ENCODE measurements around the gene STN1. TPM values are rescaled to one million over a fixed set of nuclear protein-coding genes. Genes with fewer than 3 reads are reported as not detected.

Gene STN1
- total RNA-seq, 1 experiment from 2014 or later: 35.0 TPM

DNA sequence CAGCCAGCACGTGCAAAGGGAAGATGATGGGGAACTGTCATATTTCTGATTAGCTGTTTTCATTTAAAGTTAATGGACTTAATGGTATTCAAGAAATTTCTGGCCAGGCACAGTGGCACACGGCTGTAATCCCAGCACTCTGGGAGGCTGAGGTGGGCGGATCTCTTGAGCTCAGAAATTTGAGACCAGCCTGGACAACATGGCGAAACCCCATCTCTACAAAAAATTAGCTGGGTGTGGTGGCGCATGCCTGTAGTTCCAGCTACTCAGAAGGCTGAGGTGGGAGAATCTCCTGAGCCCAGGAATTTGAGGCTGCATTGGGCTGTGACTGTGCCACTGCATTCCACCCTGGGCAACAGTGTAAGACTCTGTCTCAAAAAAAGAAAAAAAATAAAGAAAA lies 18.7 kb downstream of the STN1 start:
- no peak overlapping the region for H3K27ac ChIP-seq (ENCODE audit: low read length)
- H2AFZ ChIP-seq (ENCODE audit: low read length): no peak overlapping the region
- H4K20me1 ChIP-seq (ENCODE audit: insufficient read depth, low read depth, low read length): no peaks in the 10 kb centered on the region
- no peaks in the 10 kb centered on the region for H3K4me1 ChIP-seq (ENCODE audit: low read length)
- no peaks in the 10 kb centered on the region for H3K9me2 ChIP-seq (replicated peaks; ENCODE audit: insufficient read depth, low read length)
- no peak for DNase-seq
- H3K4me3 ChIP-seq (ENCODE audit: low read length): no peak overlapping the region
- no peak overlapping the region for H3K9ac ChIP-seq (ENCODE audit: low read length)
- no peaks in the 10 kb centered on the region for H3K79me2 ChIP-seq (ENCODE audit: low read length)
- H3K9me3 ChIP-seq (ENCODE audit: low read length): no peaks in the 10 kb centered on the region
- no peaks in the 10 kb centered on the region for H3K27me3 ChIP-seq (ENCODE audit: low read length)
- peaks cover 14% of the 10 kb centered on the region for H3K36me3 ChIP-seq (ENCODE audit: insufficient read depth, low read length)
- H3K4me2 ChIP-seq (ENCODE audit: low read depth, low read length, poor library complexity, severe bottlenecking): no peak overlapping the region

- Histone ChIP-seq H3K4me2 (ENCODE audit: low read depth, low read length, poor library complexity, severe bottlenecking) (no peak overlapping the region), H4K20me1 (ENCODE audit: insufficient read depth, low read depth, low read length) (no peaks in the 10 kb centered on the region), H3K79me2 (ENCODE audit: low read length) (no peaks in the 10 kb centered on the region), H3K4me3 (ENCODE audit: low read length) (no peak overlapping the region), H3K36me3 (ENCODE audit: insufficient read depth, low read length) (peaks cover 4% of the 10 kb centered on the region), H2AFZ (ENCODE audit: low read length) (no peak overlapping the region), H3K27ac (ENCODE audit: low read length) (no peak overlapping the region), H3K9me3 (ENCODE audit: low read length) (no peaks in the 10 kb centered on the region), H3K9ac (ENCODE audit: low read length) (no peak overlapping the region), H3K27me3 (ENCODE audit: low read length) (no peaks in the 10 kb centered on the region), H3K4me1 (ENCODE audit: low read length) (no peaks in the 10 kb centered on the region), H3K9me2 (replicated peaks; ENCODE audit: insufficient read depth, low read length) (no peaks in the 10 kb centered on the region)
- no peak for DNase-seq
Measured at GRCh38 chr10:103897241-103897774, 20.7 kb downstream of the STN1 start.

- Histone ChIP-seq H3K79me2 (ENCODE audit: low read length) (no peaks in the 10 kb centered on the region), H4K20me1 (ENCODE audit: insufficient read depth, low read depth, low read length) (no peaks in the 10 kb centered on the region), H3K4me2 (ENCODE audit: low read depth, low read length, poor library complexity, severe bottlenecking) (no peak overlapping the region), H3K9me3 (ENCODE audit: low read length) (no peaks in the 10 kb centered on the region), H3K27ac (ENCODE audit: low read length) (no peak overlapping the region), H3K4me3 (ENCODE audit: low read length) (no peak overlapping the region), H3K9ac (ENCODE audit: low read length) (no peak overlapping the region), H3K9me2 (replicated peaks; ENCODE audit: insufficient read depth, low read length) (no peaks in the 10 kb centered on the region), H3K27me3 (ENCODE audit: low read length) (no peaks in the 10 kb centered on the region), H2AFZ (ENCODE audit: low read length) (no peak overlapping the region), H3K4me1 (ENCODE audit: low read length) (no peaks in the 10 kb centered on the region), H3K36me3 (ENCODE audit: insufficient read depth, low read length) (peaks cover 4% of the 10 kb centered on the region)
- no peak for DNase-seq
Measured at GRCh38 chr10:103896225-103896624, 21.8 kb downstream of the STN1 start.

- no peaks in the 10 kb centered on the region for H3K9me2 ChIP-seq (replicated peaks; ENCODE audit: insufficient read depth, low read length)
- no peaks in the 10 kb centered on the region for H4K20me1 ChIP-seq (ENCODE audit: insufficient read depth, low read depth, low read length)
- no peaks in the 10 kb centered on the region for H3K79me2 ChIP-seq (ENCODE audit: low read length)
- no peaks in the 10 kb centered on the region for H3K4me1 ChIP-seq (ENCODE audit: low read length)
- peaks cover 4% of the 10 kb centered on the region for H3K36me3 ChIP-seq (ENCODE audit: insufficient read depth, low read length)
- H3K27ac ChIP-seq (ENCODE audit: low read length): no peak overlapping the region
- no peak for DNase-seq
- H3K4me3 ChIP-seq (ENCODE audit: low read length): no peak overlapping the region
- no peaks in the 10 kb centered on the region for H3K9me3 ChIP-seq (ENCODE audit: low read length)
- H3K9ac ChIP-seq (ENCODE audit: low read length): no peak overlapping the region
- H3K27me3 ChIP-seq (ENCODE audit: low read length): no peaks in the 10 kb centered on the region
- H3K4me2 ChIP-seq (ENCODE audit: low read depth, low read length, poor library complexity, severe bottlenecking): no peak overlapping the region
- H2AFZ ChIP-seq (ENCODE audit: low read length): no peak overlapping the region
Measured at GRCh38 chr10:103895411-103896186, 22.4 kb downstream of the STN1 start.

DNA sequence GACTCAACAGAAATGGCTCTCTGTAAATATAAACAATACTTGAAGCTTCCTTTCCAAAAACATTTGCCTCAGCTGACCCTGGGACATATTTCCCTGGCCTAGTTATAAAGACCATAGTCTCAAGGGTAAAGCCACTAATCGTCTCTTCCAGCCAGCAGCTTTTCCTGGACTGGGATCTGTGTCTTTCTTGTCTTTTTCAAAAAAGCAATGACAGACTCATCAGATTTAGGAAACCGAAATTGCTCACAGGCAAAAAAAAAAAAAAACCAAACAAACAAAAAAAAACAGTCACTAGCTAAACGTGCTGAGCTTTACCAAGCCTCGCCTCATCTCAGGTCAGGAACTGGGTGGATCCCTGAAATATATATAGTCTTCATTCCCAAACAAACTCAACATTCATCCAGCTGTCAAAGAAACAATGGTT lies 23.5 kb downstream of the STN1 start:
- Histone ChIP-seq H3K4me2 (ENCODE audit: low read depth, low read length, poor library complexity, severe bottlenecking) (no peak overlapping the region), H3K27ac (ENCODE audit: low read length) (no peak overlapping the region), H3K4me1 (ENCODE audit: low read length) (no peaks in the 10 kb centered on the region), H3K9ac (ENCODE audit: low read length) (no peak overlapping the region), H2AFZ (ENCODE audit: low read length) (no peak overlapping the region), H3K4me3 (ENCODE audit: low read length) (no peak overlapping the region), H4K20me1 (ENCODE audit: insufficient read depth, low read depth, low read length) (no peaks in the 10 kb centered on the region), H3K27me3 (ENCODE audit: low read length) (no peaks in the 10 kb centered on the region), H3K9me2 (replicated peaks; ENCODE audit: insufficient read depth, low read length) (no peaks in the 10 kb centered on the region), H3K36me3 (ENCODE audit: insufficient read depth, low read length) (peaks cover 4% of the 10 kb centered on the region), H3K79me2 (ENCODE audit: low read length) (no peaks in the 10 kb centered on the region), H3K9me3 (ENCODE audit: low read length) (no peaks in the 10 kb centered on the region)
- DNase-seq: no peak

- Histone ChIP-seq H3K36me3 (ENCODE audit: insufficient read depth, low read length) (peaks cover under 1% of the 10 kb centered on the region), H3K27me3 (ENCODE audit: low read length) (no peaks in the 10 kb centered on the region), H3K27ac (ENCODE audit: low read length) (no peak overlapping the region), H3K4me3 (ENCODE audit: low read length) (no peak overlapping the region), H4K20me1 (ENCODE audit: insufficient read depth, low read depth, low read length) (no peaks in the 10 kb centered on the region), H3K4me2 (ENCODE audit: low read depth, low read length, poor library complexity, severe bottlenecking) (no peak overlapping the region), H3K9ac (ENCODE audit: low read length) (no peak overlapping the region), H3K4me1 (ENCODE audit: low read length) (no peaks in the 10 kb centered on the region), H3K79me2 (ENCODE audit: low read length) (no peaks in the 10 kb centered on the region), H2AFZ (ENCODE audit: low read length) (no peak overlapping the region), H3K9me2 (replicated peaks; ENCODE audit: insufficient read depth, low read length) (no peaks in the 10 kb centered on the region), H3K9me3 (ENCODE audit: low read length) (no peaks in the 10 kb centered on the region)
- DNase-seq: no peak
Measured at GRCh38 chr10:103893817-103894216, 24.2 kb downstream of the STN1 start.

DNA sequence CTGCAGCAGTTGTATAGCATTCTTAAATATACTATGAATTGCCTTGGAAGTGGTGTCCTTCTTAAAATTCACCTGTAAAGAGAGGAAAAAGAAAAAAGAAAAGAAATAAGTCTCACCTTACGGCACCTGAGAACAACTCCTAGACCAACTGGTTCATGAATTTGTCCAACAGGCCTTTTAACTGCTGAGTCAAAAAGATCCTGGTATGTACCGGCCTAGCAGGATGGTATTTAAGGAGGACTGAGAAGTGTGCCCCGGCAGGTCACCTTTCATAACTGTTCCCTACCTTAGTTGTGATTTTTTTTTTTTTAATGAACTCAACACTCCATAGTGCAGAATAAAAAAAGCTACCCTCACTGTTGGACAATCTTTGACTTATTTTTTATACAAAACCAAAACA lies 25.8 kb downstream of the STN1 start:
- Histone ChIP-seq H2AFZ (ENCODE audit: low read length) (no peak overlapping the region), H3K9ac (ENCODE audit: low read length) (no peak overlapping the region), H3K4me2 (ENCODE audit: low read depth, low read length, poor library complexity, severe bottlenecking) (no peak overlapping the region), H3K27me3 (ENCODE audit: low read length) (no peaks in the 10 kb centered on the region), H3K9me2 (replicated peaks; ENCODE audit: insufficient read depth, low read length) (no peaks in the 10 kb centered on the region), H3K27ac (ENCODE audit: low read length) (no peak overlapping the region), H3K4me3 (ENCODE audit: low read length) (no peak overlapping the region), H3K9me3 (ENCODE audit: low read length) (no peaks in the 10 kb centered on the region), H3K79me2 (ENCODE audit: low read length) (no peaks in the 10 kb centered on the region), H3K4me1 (ENCODE audit: low read length) (no peaks in the 10 kb centered on the region), H4K20me1 (ENCODE audit: insufficient read depth, low read depth, low read length) (no peaks in the 10 kb centered on the region), H3K36me3 (ENCODE audit: insufficient read depth, low read length) (no peaks in the 10 kb centered on the region; the same call in 1 of the 2 replicates)
- DNase-seq: no peak

DNA sequence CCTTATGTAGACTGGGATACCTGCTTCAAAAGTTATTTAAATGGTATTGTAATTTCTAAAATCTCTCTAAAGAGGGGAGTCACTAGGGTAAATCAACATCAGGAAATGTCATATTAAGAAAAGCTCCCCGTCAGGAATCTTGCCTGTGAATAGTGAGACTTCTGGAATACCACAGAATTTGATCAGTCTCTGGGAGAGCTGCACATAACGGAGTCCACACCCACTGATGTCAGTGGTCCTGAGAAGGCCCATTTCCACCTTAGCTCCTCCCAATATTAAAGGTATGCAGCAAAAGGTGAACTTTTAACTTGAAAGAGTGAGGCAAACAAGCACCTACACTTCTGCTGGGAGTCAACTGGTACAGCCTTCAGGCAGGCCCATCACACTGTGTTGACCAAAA lies 27.3 kb downstream of the STN1 start:
- Histone ChIP-seq H3K79me2 (ENCODE audit: low read length) (no peaks in the 10 kb centered on the region), H3K9me3 (ENCODE audit: low read length) (no peaks in the 10 kb centered on the region), H2AFZ (ENCODE audit: low read length) (no peak overlapping the region), H4K20me1 (ENCODE audit: insufficient read depth, low read depth, low read length) (no peaks in the 10 kb centered on the region), H3K9ac (ENCODE audit: low read length) (no peak overlapping the region), H3K27ac (ENCODE audit: low read length) (no peak overlapping the region), H3K9me2 (replicated peaks; ENCODE audit: insufficient read depth, low read length) (no peaks in the 10 kb centered on the region), H3K4me3 (ENCODE audit: low read length) (no peak overlapping the region), H3K36me3 (ENCODE audit: insufficient read depth, low read length) (no peaks in the 10 kb centered on the region; the same call in 1 of the 2 replicates), H3K4me2 (ENCODE audit: low read depth, low read length, poor library complexity, severe bottlenecking) (no peak overlapping the region), H3K27me3 (ENCODE audit: low read length) (no peaks in the 10 kb centered on the region), H3K4me1 (ENCODE audit: low read length) (peaks cover 5% of the 10 kb centered on the region; the same call in 1 of the 2 replicates)
- DNase-seq: no peak

Measured in Karpas-422 (cell line).